Activated CD8-positive, alpha-beta memory T cell treated with anti-CD3 and anti-CD28 coated beads for 24 hours (primary cell): ENCODE data around the gene NUDT17.
"Not testable (repeated sequence)": the region's sequence is repeated elsewhere in the genome, so short reads cannot be mapped to it uniquely, and the experiment has no call there.

Experiments used
- DNase-seq: peaks from one replicate; pipeline ENCODE4 v3.0.0-alpha.2; 2020

NUDT17 gene, protein sequence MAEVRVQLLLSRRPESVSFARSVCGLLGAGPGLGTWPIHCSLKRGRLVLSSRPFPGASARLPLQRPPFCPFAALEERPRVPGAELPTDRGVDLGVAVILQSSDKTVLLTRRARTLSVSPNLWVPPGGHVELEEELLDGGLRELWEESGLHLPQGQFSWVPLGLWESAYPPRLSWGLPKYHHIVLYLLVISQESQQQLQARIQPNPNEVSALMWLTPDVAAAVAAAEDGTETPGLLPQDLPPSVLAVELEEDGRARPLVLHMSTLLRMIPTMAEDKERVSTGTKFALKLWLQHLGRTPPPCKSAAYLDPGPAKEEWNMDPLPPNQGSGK

DNA sequence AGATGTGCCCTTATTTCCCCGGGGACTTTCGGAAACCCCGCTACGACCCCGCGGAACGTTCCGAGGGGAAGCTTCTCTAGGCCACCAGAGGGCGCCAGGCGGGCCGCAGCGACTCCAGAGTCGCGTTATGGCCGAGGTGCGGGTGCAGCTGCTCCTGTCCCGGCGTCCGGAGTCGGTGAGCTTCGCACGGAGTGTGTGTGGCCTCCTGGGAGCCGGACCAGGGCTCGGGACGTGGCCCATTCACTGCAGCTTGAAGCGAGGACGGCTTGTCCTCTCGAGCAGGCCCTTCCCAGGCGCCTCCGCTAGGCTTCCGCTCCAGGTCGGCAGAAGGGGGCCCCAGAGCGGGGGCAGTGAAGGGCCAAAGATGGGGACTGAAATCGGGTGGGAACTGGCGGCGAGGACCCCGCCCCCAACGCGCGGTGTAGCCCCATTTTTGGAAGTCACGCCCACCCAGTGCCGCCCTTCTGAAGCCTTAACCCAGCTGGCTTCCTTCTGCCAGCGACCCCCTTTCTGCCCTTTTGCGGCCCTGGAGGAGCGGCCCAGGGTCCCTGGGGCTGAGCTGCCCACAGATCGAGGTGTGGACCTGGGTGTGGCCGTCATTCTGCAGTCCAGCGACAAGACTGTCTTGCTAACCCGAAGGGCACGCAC lies at the start of gene NUDT17:
TSS of gene NUDT17 (plus strand) at position 117 of the 648 bp plus-strand sequence. CDS start at position 128, 11 bp downstream.
- peak; percentile 92 for DNase-seq

- no peak for DNase-seq
Observed at GRCh38 chr1:145796753-145797152, 48.7 kb upstream of the NUDT17 start.

- no peak for DNase-seq
Observed at GRCh38 chr1:145799806-145800205, 45.6 kb upstream of the NUDT17 start.

- DNase-seq = no peak
Observed at GRCh38 chr1:145804235-145805045, 41.0 kb upstream of the NUDT17 start.

DNA sequence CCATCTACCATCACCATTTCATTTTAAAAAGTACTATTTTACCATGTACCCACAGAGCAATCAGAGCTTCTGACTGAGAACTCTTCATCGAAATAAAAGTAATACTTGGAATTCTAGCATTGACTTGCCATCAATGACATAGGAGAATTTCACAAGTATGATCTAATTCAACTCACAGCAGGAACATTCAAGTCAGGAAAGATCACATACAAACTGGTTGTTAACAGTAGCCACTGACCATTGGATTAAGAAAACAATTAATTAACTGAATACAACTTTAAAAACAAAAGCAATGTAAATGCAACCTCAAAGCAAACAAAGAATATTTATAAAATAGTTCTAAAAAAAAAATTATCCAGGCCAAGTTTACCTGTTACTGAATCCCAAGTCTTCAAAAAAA lies 40.4 kb upstream of the NUDT17 start:
- DNase-seq = no peak

GRCh38 chr1:145806408-145806807 lies 39.0 kb upstream of the NUDT17 start:
- DNase-seq = no peak

DNA sequence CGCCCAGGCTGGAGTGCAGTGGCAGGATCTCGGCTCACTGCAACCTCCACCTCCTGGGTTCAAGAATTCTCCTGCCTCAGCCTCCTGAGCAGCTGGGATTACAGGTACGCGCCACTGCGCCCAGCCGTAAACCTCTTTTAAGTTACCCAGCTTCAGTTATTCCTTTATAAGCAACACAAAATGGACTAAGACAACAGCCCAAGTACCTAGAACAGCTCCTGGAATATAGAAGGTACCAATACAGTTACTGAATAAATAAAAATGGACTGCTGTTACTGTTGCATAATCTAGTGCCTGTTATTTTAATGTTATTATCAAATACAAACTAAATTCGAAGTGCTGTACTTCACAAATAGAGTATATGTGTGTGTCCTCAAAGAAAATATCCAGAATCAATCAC lies 38.6 kb upstream of the NUDT17 start:
- DNase-seq = no peak

DNA sequence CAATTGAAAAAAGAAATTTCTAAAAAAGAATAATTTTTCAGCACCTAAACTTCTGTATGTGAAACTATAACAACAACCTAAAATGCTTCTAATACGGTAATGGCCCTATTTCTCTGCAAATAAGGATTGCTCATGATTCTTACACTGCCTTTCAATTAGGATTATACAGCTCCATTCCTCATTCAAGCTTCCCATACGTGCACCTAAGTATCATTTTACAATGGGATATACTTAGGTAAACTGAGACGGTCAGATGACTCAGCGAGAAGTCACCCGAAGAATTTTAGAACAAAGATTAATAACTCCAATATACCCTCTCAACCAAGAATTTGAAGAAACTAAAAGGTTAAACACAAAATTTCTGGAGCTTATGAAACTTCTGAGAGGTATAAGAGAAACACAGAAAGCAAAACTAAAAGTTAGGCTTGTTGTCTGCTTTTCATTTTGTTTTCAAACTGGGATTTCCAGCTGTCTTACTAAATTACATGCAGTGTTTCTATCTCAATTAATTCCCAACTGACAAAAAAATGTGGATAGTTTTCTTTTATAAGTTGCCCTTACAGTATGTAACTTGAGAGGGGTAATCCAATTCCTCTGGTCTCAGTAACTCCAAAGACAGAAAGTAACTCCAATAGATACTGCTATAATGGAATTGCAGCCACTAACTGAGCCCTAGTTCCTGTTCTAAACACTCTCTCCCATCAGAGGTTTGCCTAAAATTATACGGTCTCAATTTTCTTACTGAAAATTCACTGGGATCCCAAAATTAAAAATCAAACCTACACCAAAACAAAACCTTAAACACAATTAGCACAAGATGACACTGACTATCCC lies 32.2 kb upstream of the NUDT17 start:
- not testable (repeated sequence) for DNase-seq

DNA sequence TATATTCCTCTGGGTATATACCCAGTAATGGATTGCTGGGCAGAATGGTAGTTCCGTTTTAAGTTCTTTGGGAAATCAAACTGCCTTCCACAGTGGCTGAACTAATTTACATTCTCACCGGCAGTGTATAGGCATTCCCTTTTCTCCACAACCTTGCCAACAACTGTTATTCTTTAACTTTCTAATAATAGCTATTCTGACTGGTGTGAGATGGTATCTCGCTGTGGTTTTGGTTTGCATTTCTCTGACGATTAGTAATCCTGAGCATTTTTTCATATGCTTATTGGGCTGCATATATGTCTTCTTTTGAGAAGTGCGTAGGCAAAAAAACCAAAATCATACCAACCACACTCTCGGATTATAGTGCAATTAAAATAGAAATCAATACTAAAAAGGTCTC lies 27.3 kb upstream of the NUDT17 start:
- DNase-seq = not testable (repeated sequence)

DNA sequence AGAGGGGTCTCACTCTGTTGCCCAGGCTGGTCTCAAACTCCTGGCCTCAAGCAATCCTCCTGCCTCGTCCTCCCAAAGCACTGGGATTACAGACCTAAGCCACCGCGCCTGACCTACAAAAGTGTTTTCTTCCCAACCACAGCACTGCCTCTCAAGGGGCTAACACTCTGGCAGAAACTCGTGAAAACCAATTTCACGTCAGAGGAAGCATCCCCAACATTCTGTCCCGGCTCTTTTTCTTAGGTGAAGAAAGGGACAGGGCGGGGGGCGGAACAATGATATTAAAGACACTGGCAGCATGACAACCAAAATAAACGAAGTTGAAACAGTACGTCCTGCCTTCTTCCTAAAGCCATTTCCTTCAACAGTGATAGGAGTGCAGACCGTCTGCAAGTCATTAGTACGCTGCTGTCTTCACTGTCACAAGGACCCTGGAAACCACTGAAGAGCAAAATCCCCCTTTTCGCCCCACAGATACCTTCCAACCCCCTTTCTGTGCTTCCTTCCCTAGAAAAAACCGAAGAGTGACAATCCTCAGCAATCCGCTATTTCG lies 22.6 kb upstream of the NUDT17 start:
- not testable (repeated sequence) for DNase-seq

DNA sequence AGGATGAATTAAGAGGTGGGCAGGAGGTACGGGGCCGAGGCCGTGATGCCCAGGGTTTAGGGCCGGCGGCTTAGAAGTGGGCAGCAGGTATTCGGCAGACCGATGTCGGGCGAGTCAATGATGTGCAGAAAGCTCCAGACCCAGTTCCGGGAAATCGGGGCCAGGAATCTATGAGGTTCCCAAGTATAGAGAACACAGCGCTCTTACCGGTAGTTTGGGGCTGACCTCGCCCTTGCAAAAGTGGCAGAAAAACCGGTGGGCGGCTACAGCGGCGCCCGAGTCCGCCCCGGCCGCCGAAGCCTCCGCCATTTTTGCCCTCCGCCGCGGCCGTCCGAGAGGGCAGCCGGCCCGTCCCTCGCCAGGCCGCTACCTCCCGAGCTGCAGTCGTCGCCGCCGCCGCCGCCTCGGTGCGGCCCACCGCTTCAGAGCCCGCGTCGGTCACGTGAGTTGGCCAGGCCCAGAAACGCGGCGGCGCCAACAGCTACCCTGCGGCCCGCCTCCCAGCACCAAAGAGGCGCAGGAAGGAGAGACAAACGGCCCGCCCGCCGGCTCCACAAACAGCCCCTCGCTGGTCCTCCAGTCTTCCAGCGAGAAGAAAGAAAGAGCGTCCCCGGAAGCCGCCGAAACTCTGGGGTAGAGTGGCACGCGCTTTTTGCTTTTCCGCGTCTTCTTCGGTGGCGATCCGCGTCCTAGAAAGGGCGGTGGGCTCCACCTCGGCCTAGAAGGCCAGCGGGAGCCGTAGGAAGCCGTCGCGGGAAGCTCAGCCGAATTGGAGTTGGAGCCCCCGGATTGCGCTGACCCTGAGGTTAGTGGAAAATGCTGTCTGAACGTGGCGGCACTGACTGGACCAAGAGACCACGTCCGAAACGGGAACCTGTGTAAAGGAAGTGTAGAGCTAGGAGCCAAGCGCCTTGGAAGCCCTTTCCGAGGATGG lies 21.6 kb upstream of the NUDT17 start, which contains the start of the genes POLR3C and RNF115:
TSS of gene POLR3C (plus strand) at position 636 of the 934 bp plus-strand sequence. CDS start 1,577 bp downstream, outside the sequence.
TSS of gene RNF115 (minus strand) at position 531 of the 934 bp plus-strand sequence. CDS start at position 309, 222 bp downstream.
- peak; percentile 90 for DNase-seq

GRCh38 chr1:145824499-145824842 lies 21.0 kb upstream of the NUDT17 start:
- no peak for DNase-seq

GRCh38 chr1:145826030-145826429 lies 19.4 kb upstream of the NUDT17 start:
- no peak for DNase-seq

- DNase-seq = no peak
Observed at GRCh38 chr1:145827966-145828365, 17.5 kb upstream of the NUDT17 start.

DNA sequence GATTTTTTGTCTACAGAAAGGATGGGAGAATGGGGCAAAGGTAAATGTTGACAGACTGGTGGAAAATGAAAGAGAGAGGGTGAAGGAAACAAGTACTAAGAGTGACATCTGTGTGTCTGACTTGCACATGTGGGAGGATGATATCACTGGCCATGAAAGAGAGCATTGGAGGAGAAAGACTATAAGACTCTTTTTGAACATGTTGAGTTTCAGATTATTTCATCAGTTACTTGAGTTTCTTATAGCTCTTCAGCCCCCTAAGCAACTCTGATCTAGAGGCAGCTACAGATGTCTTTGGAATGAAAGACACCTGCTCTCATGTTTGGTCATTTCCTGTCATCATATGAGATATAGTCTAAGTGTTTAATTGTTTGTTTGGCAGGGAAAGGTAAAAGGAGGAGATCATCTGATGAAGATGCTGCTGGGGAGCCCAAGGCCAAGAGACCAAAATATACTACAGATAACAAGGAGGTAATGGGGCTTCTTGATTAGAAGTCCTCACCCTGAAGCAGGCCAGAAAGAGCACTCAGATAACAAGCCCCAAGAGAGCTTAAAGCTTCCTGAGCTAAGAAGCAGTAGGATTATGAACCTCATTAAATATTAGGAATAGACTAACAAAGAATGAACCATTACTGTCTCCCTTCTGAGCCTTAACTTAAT lies 16.9 kb upstream of the NUDT17 start:
- no peak for DNase-seq

GRCh38 chr1:145830810-145831209 lies 14.6 kb upstream of the NUDT17 start:
- not testable (repeated sequence) for DNase-seq

GRCh38 chr1:145837656-145838055 lies 7.8 kb upstream of the NUDT17 start:
- no peak for DNase-seq

DNA sequence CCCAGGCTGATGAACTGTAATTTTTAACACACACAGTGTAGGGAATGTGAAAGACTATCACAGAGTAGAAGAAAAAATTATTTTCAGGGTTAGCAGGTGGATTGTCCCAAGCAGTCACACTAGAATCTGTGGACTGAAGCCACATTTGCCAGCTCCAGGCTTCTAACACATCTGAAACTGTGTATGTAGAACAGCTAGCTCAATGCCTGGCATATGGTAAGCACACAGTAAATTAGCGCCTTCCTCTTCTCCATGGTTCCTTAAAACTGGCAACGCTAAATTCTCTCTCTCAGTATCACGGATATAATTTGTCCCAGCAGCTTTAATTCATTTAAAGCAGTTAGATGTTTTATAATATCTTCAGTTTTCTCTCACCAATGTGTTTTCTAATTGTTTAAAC lies 2.4 kb upstream of the NUDT17 start:
- no peak for DNase-seq

GRCh38 chr1:145845144-145845513 lies 301 bp upstream of the NUDT17 start:
- DNase-seq = no peak

GRCh38 chr1:145846201-145846612 lies 777 bp downstream of the NUDT17 start:
- peak; percentile 71 for DNase-seq
